CD4-positive, alpha-beta memory T cell (primary cell): ENCODE results near the gene HDDC2. TPM values are rescaled to one million over a fixed set of nuclear protein-coding genes. Genes with fewer than 3 reads are reported as not detected.

Experiments
- CTCF ChIA-PET: fragments of 350-600 bp; sonication (Branson Sonifier 250); formaldehyde crosslinking; loops from one replicate; lab custom pipeline; 2021; ENCODE audit warnings: inconsistent platforms; ENCODE audit not compliant: partially characterized antibody; lab: Charles Lee
- POLR2A ChIA-PET: fragments of 350-600 bp; sonication (Branson Sonifier 250); formaldehyde crosslinking; loops from one replicate; lab custom pipeline; 2021; ENCODE audit not compliant: partially characterized antibody; lab: Charles Lee
- DNase-seq, 5 donors: peaks; one replicate each; pipeline versions ENCODE4 v3.0.0 to v3.0.0-alpha.2; 2020 to 2022; ENCODE audit warnings: mixed read lengths in 1 of 5
- H3K27ac ChIP-seq: one replicate; pipeline ENCODE4 v1.7.0; 2013; ENCODE audit warnings: low read depth, low read length
- H3K27me3 ChIP-seq: 2 replicates; pipeline ENCODE4 v1.7.0; 2013; ENCODE audit warnings: mild to moderate bottlenecking, low read length, moderate library complexity; ENCODE audit not compliant: insufficient read depth
- H3K36me3 ChIP-seq: 2 replicates; pipeline ENCODE4 v1.7.0; 2013; ENCODE audit warnings: mild to moderate bottlenecking, low read length, moderate library complexity; ENCODE audit not compliant: insufficient read depth
- H3K4me1 ChIP-seq: 2 replicates; pipeline ENCODE4 v1.7.0; 2013; ENCODE audit warnings: mild to moderate bottlenecking, low read length, moderate library complexity; ENCODE audit not compliant: insufficient read depth
- H3K4me3 ChIP-seq, 2 donors: one replicate each; pipeline ENCODE4 v1.7.0; 2013; ENCODE audit warnings: low read length in 2 of 2, mild to moderate bottlenecking in 1 of 2
- H3K9me3 ChIP-seq, 2 donors: one replicate each; pipeline ENCODE4 v1.7.0; 2013; ENCODE audit warnings: low read length in 2 of 2, control low read depth in 1 of 2; ENCODE audit not compliant: control insufficient read depth in 1 of 2
- H3K27ac Mint-ChIP-seq, 7 donors: one replicate each; pipeline ENCODE4 v1.8.0; 2020 to 2021; ENCODE audit warnings: mixed read lengths in 7 of 7, mild to moderate bottlenecking in 6 of 7, inconsistent platforms in 3 of 7, moderate library complexity in 3 of 7
- H3K27me3 Mint-ChIP-seq, 2 donors: one replicate each; pipeline ENCODE4 v1.8.0; 2020 to 2021; ENCODE audit warnings: mixed read lengths in 2 of 2
- H3K36me3 Mint-ChIP-seq, 2 donors: one replicate each; pipeline ENCODE4 v1.8.0; 2020 to 2021; ENCODE audit warnings: mixed read lengths in 2 of 2, inconsistent platforms in 1 of 2, mild to moderate bottlenecking in 1 of 2
- H3K4me1 Mint-ChIP-seq, 4 donors: one replicate each; pipeline ENCODE4 v1.8.0; 2020 to 2021; ENCODE audit warnings: mixed read lengths in 4 of 4, mild to moderate bottlenecking in 1 of 4
- H3K4me3 Mint-ChIP-seq, 8 donors: one replicate each; pipeline ENCODE4 v1.8.0; 2020 to 2021; ENCODE audit warnings: mixed read lengths in 8 of 8, mild to moderate bottlenecking in 7 of 8, moderate library complexity in 6 of 8, inconsistent platforms in 3 of 8
- H3K9me3 Mint-ChIP-seq, 8 donors: one replicate each; pipeline ENCODE4 v1.8.0; 2020 to 2021; ENCODE audit warnings: mixed read lengths in 8 of 8, mild to moderate bottlenecking in 5 of 8, inconsistent platforms in 3 of 8, moderate library complexity in 1 of 8
- intact Hi-C: fragments of 100-400 bp; cut with micrococcal nuclease; formaldehyde crosslinking; loops from one replicate; pipeline ENCODE4 v1.15.1; 2023
- polyA plus RNA-seq, 2 donors: library from polyadenylated mRNA; unstranded; fragments of 300-500 nt; fragmentation: Illumina TruSeq; gene quantifications; one replicate each; pipeline ENCODE4 v1.2.3, GENCODE V29; 2021
- total RNA-seq, 2 experiments: library from RNA; stranded (reverse); gene quantifications; one replicate each; pipeline ENCODE4 v1.2.3, GENCODE V29; 2021

Gene HDDC2
- total and polyA plus RNA-seq, 4 experiments from 2014 or later, result 49.5 to 128 (median 75.3) TPM

DNA sequence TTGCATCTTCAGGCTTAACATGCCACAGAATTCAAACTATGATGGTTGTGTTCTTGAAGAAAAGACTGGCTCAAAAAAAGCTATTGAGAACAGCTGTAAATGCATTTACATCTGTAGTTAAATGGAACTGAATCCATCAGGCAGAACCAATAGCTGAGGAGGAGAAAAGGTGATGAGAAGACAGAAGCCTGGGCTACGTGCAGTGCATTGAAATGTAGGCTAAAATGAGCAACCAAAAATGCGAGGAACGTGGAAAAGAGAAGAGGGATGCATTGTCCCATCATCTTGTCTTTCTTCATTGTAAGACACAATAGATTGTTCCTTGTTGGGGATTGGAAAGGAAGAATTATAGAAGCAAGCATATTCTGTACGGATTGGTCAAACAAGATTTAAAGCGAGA lies 13.8 kb upstream of the HDDC2 start:
- no peak overlapping the region for H3K27ac ChIP-seq
- Mint-ChIP-seq H3K27me3 (peaks cover 6 to 15% of the 10 kb centered on the region in 2 donors), H3K4me1 (peaks cover 0 to 2% (median 0%) of the 10 kb centered on the region in 4 donors), H3K4me3 (no peak overlapping the region), H3K36me3 (no peaks in the 10 kb centered on the region), H3K9me3 (no peaks in the 10 kb centered on the region), H3K27ac (no peak overlapping the region)
- intact Hi-C loops, result no loop called here
- CTCF ChIA-PET, result interaction anchor here (0.7 to 11.5 kb wide), 3 partner anchors 12 to 658 kb away, joined by 3 to 258 read pairs (median 3); no protein-coding TSS in a partner anchor
- no peaks in the 10 kb centered on the region for H3K36me3 ChIP-seq
- POLR2A ChIA-PET, result no interaction called here
- H3K9me3 ChIP-seq, result no peaks in the 10 kb centered on the region
- H3K4me1 ChIP-seq, result no peaks in the 10 kb centered on the region
- DNase-seq, result no peak
- H3K4me3 ChIP-seq, result no peak overlapping the region
- peaks cover 7% of the 10 kb centered on the region for H3K27me3 ChIP-seq

DNA sequence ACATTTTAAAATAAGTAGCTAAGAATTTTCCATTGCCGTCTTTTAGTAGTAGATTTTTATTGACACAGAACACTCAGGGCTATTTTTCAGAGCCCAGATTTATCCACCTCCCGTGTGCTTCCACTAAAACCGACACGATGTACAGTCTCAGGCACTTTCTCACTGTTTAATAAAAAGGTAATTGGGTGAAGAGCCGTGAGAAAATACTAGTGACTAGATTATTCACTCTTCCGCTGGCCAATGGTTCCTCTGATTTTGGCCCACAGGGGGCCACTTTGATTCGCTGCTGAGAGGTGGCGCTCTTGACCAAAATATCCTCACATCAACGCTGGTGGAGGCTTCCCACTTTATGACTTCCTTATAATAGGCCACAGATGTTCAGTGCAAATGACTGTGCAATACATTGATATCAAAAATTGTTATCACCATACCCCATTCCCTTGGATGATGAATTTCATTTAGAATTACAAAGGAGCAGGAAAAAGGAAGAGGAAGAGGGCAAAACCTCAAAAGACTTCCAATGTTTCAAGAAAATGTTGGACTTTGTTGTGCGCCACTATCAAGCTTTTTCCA lies 12.3 kb upstream of the HDDC2 start:
- Mint-ChIP-seq H3K36me3 (no peaks in the 10 kb centered on the region), H3K4me3 (no peak overlapping the region), H3K27me3 (peaks cover 6 to 18% of the 10 kb centered on the region in 2 donors), H3K9me3 (no peaks in the 10 kb centered on the region), H3K4me1 (peaks cover 0 to 2% (median 0%) of the 10 kb centered on the region in 4 donors), H3K27ac (no peak overlapping the region)
- intact Hi-C loops, result no loop called here
- H3K27ac ChIP-seq, result no peak overlapping the region
- no peaks in the 10 kb centered on the region for H3K9me3 ChIP-seq
- no peaks in the 10 kb centered on the region for H3K36me3 ChIP-seq
- no peak overlapping the region for H3K4me3 ChIP-seq
- peaks cover 7% of the 10 kb centered on the region for H3K27me3 ChIP-seq
- CTCF ChIA-PET, result interaction anchor here (0.8 to 11.5 kb wide), 17 partner anchors 9 to 681 kb away, joined by 3 to 258 read pairs (median 5); partner anchors contain the start of genes HDDC2 and HINT3
- POLR2A ChIA-PET, result interaction anchor here (1.2 kb wide), 1 partner anchor 642 kb away, joined by 3 read pairs; no protein-coding TSS in a partner anchor
- DNase-seq, result peak in 2 of 5 donors; percentile 31 to 36
- no peaks in the 10 kb centered on the region for H3K4me1 ChIP-seq

DNA sequence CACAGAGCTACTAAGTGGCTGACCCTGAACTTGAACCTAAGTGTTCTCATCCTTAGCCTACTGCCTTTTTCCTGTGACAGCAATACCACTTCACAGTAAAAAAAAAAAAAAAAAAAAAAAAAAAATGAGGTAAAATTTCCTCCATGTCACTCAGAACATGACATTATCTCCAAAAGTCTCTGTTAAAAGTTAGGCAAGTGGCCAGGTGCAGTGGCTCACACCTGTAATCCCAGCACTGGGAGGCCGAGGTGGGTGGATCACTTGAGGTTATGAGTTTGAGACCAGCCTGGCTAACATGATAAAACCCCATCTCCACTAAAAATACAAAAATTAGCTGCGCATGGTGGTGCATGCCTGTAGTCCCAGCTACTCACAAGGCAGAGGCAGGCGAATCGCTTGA lies 11.2 kb upstream of the HDDC2 start:
- Mint-ChIP-seq H3K9me3 (no peaks in the 10 kb centered on the region), H3K4me3 (no peak overlapping the region), H3K27ac (no peak overlapping the region), H3K4me1 (peaks cover 0 to 3% (median under 1%) of the 10 kb centered on the region in 4 donors), H3K27me3 (peaks cover 8 to 20% of the 10 kb centered on the region in 2 donors), H3K36me3 (no peaks in the 10 kb centered on the region)
- no peak overlapping the region for H3K4me3 ChIP-seq
- intact Hi-C loops, result loop anchor here (1.0 kb wide), 1 partner anchor 643 kb away; the partner anchor contains the start of gene HINT3
- no peaks in the 10 kb centered on the region for H3K4me1 ChIP-seq
- no peak for DNase-seq
- H3K9me3 ChIP-seq, result no peaks in the 10 kb centered on the region
- H3K27ac ChIP-seq, result no peak overlapping the region
- H3K27me3 ChIP-seq, result peaks cover 7% of the 10 kb centered on the region
- CTCF ChIA-PET, result interaction anchor here (0.8 to 11.5 kb wide), 15 partner anchors 10 to 662 kb away, joined by 3 to 258 read pairs (median 6); partner anchors contain the start of genes HDDC2 and HINT3
- H3K36me3 ChIP-seq, result no peaks in the 10 kb centered on the region
- POLR2A ChIA-PET, result interaction anchor here (0.5 to 1.2 kb wide), 2 partner anchors 455 to 643 kb away, joined by 3 read pairs; no protein-coding TSS in a partner anchor

DNA sequence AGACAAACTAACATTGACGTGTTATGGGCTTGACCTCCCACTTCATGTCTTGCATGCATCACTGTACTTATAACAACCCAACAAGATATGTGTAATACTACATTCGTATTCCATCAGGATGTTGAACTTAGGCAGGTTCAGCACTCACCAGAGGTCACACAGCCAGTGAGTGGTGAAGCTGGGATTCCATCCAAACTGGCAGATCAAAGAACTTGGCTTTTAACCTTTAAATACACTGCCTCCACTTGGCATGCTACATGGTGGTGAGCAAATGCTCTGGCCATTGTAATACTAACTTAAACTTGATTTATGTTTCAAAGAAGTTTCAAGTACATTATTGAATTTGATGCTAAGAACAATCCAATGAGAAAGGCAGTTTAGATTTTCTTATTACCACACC lies 10.7 kb upstream of the HDDC2 start:
- POLR2A ChIA-PET, result interaction anchor here (1.2 kb wide), 1 partner anchor 644 kb away, joined by 3 read pairs; no protein-coding TSS in a partner anchor
- peaks cover 0 to 4% (median 1%) of the 10 kb centered on the region in 4 donors for H3K4me1 Mint-ChIP-seq

DNA sequence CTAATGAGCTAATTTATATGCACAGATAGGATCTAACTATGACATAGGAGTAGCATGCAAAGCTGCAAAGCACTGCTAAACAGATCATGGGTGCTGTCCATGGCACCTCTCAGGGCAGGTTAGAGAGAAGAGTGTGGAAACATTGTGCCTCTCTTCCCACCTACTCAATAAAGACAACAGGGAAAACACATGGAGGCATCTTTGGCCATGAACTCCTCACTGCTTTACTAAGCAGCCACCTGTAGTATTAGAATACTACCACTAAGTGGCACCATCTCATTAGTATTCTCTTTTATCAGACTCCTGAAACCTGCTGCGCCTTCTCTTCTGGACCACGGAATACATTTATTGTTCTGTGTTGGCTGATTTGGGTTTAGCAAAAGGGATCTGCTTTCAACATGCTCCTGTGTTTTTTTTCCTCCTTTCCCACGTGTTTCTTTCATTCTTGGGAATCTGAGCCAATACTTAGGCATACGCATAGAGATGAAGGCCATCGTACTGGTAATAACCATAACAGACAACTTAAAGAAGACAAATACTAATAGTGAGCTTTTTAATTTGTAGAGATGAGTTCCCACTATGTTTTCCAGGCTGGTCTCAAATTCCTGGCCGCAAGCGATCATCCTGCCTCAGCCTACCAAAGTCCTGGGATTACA lies 9.4 kb upstream of the HDDC2 start:
- no peak overlapping the region for H3K4me3 ChIP-seq
- H3K27ac ChIP-seq, result no peak overlapping the region
- no peaks in the 10 kb centered on the region for H3K4me1 ChIP-seq
- H3K4me3 Mint-ChIP-seq, result no peak overlapping the region
- ChIA-PET CTCF (interaction anchor here (0.8 to 11.5 kb wide), 18 partner anchors 10 to 707 kb away, joined by 3 to 258 read pairs (median 6); partner anchors contain the start of genes HDDC2, HINT3 and NCOA7), POLR2A (interaction anchor here (0.9 to 1.4 kb wide), 3 partner anchors 10 to 479 kb away, joined by 3 to 5 read pairs (median 4); partner anchors contain the start of gene NCOA7)
- H3K27ac Mint-ChIP-seq, result no peak overlapping the region
- H3K27me3 Mint-ChIP-seq, result peaks cover 9 to 13% of the 10 kb centered on the region in 2 donors
- no peaks in the 10 kb centered on the region for H3K9me3 ChIP-seq
- H3K36me3 Mint-ChIP-seq, result no peaks in the 10 kb centered on the region
- no peaks in the 10 kb centered on the region for H3K36me3 ChIP-seq
- peaks cover 0 to 4% (median 1%) of the 10 kb centered on the region in 4 donors for H3K4me1 Mint-ChIP-seq
- peaks cover 7% of the 10 kb centered on the region for H3K27me3 ChIP-seq
- intact Hi-C loops, result loop anchor here (1.0 to 2.0 kb wide), 4 partner anchors 442 to 1810 kb away; no protein-coding TSS in a partner anchor
- H3K9me3 Mint-ChIP-seq, result no peaks in the 10 kb centered on the region
- peak in 4 of 5 donors; percentile 50 to 62 (median 58) for DNase-seq

More for the DNA sequence above, 10.7 kb upstream of the HDDC2 start:
- H3K27me3 ChIP-seq, result peaks cover 7% of the 10 kb centered on the region
- Mint-ChIP-seq H3K4me3 (no peak overlapping the region), H3K27me3 (peaks cover 9 to 18% of the 10 kb centered on the region in 2 donors), H3K27ac (no peak overlapping the region), H3K9me3 (no peaks in the 10 kb centered on the region), H3K36me3 (no peaks in the 10 kb centered on the region)
- no peaks in the 10 kb centered on the region for H3K4me1 ChIP-seq
- H3K4me3 ChIP-seq, result no peak overlapping the region
- DNase-seq, result no peak
- no peaks in the 10 kb centered on the region for H3K36me3 ChIP-seq
- no peaks in the 10 kb centered on the region for H3K9me3 ChIP-seq
- no peak overlapping the region for H3K27ac ChIP-seq
- intact Hi-C loops, result loop anchor here (1.0 kb wide), 1 partner anchor 644 kb away; the partner anchor contains the start of gene HINT3
- CTCF ChIA-PET, result interaction anchor here (0.8 to 11.5 kb wide), 12 partner anchors 11 to 662 kb away, joined by 3 to 258 read pairs (median 8); partner anchors contain the start of genes HDDC2 and HINT3

DNA sequence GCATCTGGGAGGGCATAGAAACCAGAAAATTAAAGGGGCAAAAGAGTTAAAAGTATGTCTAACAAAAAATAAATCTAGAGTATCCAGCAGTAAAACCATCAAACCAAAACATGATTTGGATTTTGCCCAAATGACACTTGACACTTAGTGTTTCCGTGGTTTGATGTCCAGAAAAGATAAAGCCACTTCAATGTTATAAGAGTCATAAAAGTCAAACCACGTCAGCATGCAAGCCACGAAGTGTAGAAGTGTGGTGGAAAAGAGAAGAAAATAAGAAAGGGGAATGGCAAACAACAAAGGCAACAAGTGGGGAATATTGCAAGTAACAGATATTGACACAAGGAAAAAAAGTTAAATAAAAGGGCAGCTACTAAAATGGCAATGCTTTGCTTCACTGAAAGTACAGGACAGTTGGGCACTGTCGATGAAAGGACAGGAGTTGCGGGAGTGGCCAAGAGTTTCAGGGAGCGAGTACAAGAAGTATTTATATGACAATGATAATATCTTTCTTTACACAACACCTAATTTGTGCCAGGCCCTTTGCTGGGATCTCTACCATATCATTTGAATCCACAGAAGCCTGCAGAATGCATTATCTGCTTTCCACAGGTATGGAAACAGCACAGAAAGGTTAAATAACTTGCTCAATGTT lies 6.3 kb upstream of the HDDC2 start:
- Histone ChIP-seq H3K27me3 (peaks cover 7% of the 10 kb centered on the region), H3K9me3 (no peaks in the 10 kb centered on the region), H3K27ac (no peak overlapping the region), H3K36me3 (no peaks in the 10 kb centered on the region), H3K4me1 (peaks cover 10% of the 10 kb centered on the region), H3K4me3 (no peak overlapping the region)
- no peaks in the 10 kb centered on the region for H3K36me3 Mint-ChIP-seq
- no peak for DNase-seq
- intact Hi-C loops, result no loop called here
- CTCF ChIA-PET, result interaction anchor here (1.3 to 11.5 kb wide), 5 partner anchors 10 to 648 kb away, joined by 4 to 258 read pairs (median 4); partner anchors contain the start of gene HINT3
- no peak overlapping the region for H3K4me3 Mint-ChIP-seq
- H3K9me3 Mint-ChIP-seq, result no peaks in the 10 kb centered on the region
- POLR2A ChIA-PET, result no interaction called here
- H3K4me1 Mint-ChIP-seq, result peaks cover 7 to 12% (median 9%) of the 10 kb centered on the region in 4 donors
- H3K27me3 Mint-ChIP-seq, result peaks cover 9 to 13% of the 10 kb centered on the region in 2 donors
- H3K27ac Mint-ChIP-seq, result no peak overlapping the region
